Smooth muscle cell (in vitro differentiated cells): ENCODE measurements around the gene LRRC26. TPM values are rescaled to one million over a fixed set of nuclear protein-coding genes. Genes with fewer than 3 reads are reported as not detected.

ENCODE experiments used
- DNase-seq: peaks from one replicate; lab custom pipeline; 2025; ENCODE audit not compliant: unreplicated experiment; lab: John Stamatoyannopoulos, UW
- H2AFZ ChIP-seq: fragments of 200-600 bp; sonication (generic); 2 replicates; pipeline ENCODE4 v1.6.0; 2016; ENCODE audit warnings: antibody characterized with exemption, low read depth, mild to moderate bottlenecking
- H3F3A ChIP-seq: fragments of 200-600 bp; sonication (generic); 2 replicates; pipeline ENCODE4 v1.6.0; 2017; ENCODE audit warnings: antibody characterized with exemption, low read depth
- H3K27ac ChIP-seq: fragments of 200-600 bp; sonication (generic); 2 replicates; pipeline ENCODE4 v1.5.1; 2016; ENCODE audit warnings: low read depth, mild to moderate bottlenecking
- H3K27me3 ChIP-seq: fragments of 200-600 bp; sonication (generic); 2 replicates; pipeline ENCODE4 v1.6.1; 2016; ENCODE audit warnings: low read depth, mild to moderate bottlenecking
- H3K36me3 ChIP-seq: fragments of 200-600 bp; sonication (generic); 2 replicates; pipeline ENCODE4 v1.5.1; 2016; ENCODE audit warnings: low read depth
- H3K4me1 ChIP-seq: fragments of 200-600 bp; sonication (generic); 2 replicates; pipeline ENCODE4 v1.5.1; 2016; ENCODE audit warnings: low read depth
- H3K4me2 ChIP-seq: fragments of 200-600 bp; sonication (generic); 2 replicates; pipeline ENCODE4 v1.6.0; 2016; ENCODE audit warnings: mild to moderate bottlenecking
- H3K4me3 ChIP-seq: fragments of 200-600 bp; sonication (generic); 2 replicates; pipeline ENCODE4 v1.5.1; 2016; ENCODE audit warnings: mild to moderate bottlenecking
- H3K79me2 ChIP-seq: fragments of 200-600 bp; sonication (generic); 2 replicates; pipeline ENCODE4 v1.6.0; 2016; ENCODE audit warnings: low read depth, mild to moderate bottlenecking
- H3K9ac ChIP-seq: fragments of 200-600 bp; sonication (generic); 2 replicates; pipeline ENCODE4 v1.6.0; 2016; ENCODE audit warnings: low read depth
- H3K9me3 ChIP-seq: fragments of 200-600 bp; sonication (generic); replicated peaks from 2 replicates; pipeline ENCODE4 v1.5.1; 2016; ENCODE audit warnings: low read depth
- H4K20me1 ChIP-seq: fragments of 200-600 bp; sonication (generic); 2 replicates; pipeline ENCODE4 v1.6.0; 2016; ENCODE audit warnings: low read depth
- WGBS: methylation state at CpG from one replicate; pipeline ENCODE4 v1.1.7; 2016; ENCODE audit warnings: low lambda C conversion rate; 5-methylcytosine and 5-hydroxymethylcytosine counted together
- polyA plus RNA-seq: library from polyadenylated mRNA; unstranded; fragments of >200 nt; fragmentation: Nextera tagmentation; extraction: Ambion mirVana; gene quantifications from 2 replicates; pipeline ENCODE4 v1.2.1, GENCODE V29; 2016
- total RNA-seq: library from RNA; depleted of rRNA; stranded (reverse); fragments of >200 nt; gene quantifications from 2 replicates; pipeline ENCODE4 v1.2.3, GENCODE V29; 2014
- TF ChIP-seq, protein P1 (sequence below): fragments of 200-600 bp; sonication (generic); IDR thresholded peaks from 2 replicates; pipeline ENCODE4 v1.5.1; 2017; ENCODE audit warnings: borderline replicate concordance, mild to moderate bottlenecking, antibody characterized with exemption; ENCODE audit not compliant: insufficient read depth, poor library complexity, severe bottlenecking

LRRC26 gene
- total and polyA plus RNA-seq, 2 experiments from 2014 or later: not detected

DNA sequence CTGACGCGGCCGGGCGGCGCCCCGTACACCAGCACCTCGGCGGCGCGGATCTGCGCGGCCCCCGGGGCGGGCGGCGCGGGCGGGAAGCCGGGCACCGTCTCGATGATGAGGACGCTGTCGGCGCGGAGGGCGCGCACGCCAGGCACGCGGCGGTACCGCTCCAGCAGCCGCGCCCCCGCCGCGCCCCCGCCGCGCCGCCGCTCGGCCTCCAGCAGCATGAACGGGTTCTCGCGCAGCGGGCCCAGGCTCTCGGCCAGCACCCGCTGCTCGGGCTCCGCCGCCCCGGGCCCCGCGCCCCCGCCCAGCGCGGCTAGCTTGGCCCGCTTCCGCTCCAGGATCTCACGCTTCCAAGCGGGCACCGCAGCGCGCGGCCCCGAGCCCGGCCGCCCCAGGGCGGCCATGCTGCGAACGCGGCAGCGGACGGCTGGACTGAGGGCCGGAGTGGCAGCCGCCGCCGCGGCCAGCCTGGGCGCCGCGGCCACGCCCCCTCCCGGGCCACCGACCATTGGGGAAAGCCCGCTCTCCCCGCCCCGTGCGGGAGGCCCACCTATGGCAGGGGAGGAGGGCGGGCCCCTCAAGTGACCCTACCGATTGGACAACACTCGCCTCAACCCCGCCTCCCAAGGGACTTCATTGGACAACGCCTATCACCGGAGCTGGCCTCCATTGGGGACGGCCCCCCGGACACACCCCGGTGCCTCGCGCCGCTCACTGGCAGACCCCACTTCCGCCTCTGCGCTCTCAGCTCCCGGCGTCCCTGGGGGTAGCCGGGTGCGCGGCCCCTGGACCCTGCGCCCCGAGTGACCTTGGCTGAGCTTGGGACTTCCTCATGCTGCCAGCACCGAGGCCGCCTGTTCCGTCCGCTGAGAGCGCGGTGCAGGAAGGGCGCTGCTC lies 30.7 kb upstream of the LRRC26 start, which contains the start of gene TPRN:
Gene TPRN (minus strand): TSS at position 431 of the 894 bp plus-strand sequence. CDS start 30 bp downstream, at position 401.
- Histone ChIP-seq H3K9ac (peak within 1 kb of the TSS; percentile 65), H3K4me3 (peak within 1 kb of the TSS; percentile 70), H3K9me3 (no peaks in the 10 kb centered on the region), H3K79me2 (peaks cover 58% of the 10 kb centered on the region), H3K27me3 (no peaks in the 10 kb centered on the region), H3K27ac (peak within 1 kb of the TSS; percentile 13), H3K4me2 (peak within 1 kb of the TSS; percentile 94), H3K4me1 (peaks cover 30% of the 10 kb centered on the region), H3K36me3 (no peaks in the 10 kb centered on the region), H4K20me1 (peaks cover 43% of the 10 kb centered on the region), H2AFZ (peak within 1 kb of the TSS; percentile 23), H3F3A (no peaks in the 10 kb centered on the region)
- TF ChIP-seq, protein P1, sequence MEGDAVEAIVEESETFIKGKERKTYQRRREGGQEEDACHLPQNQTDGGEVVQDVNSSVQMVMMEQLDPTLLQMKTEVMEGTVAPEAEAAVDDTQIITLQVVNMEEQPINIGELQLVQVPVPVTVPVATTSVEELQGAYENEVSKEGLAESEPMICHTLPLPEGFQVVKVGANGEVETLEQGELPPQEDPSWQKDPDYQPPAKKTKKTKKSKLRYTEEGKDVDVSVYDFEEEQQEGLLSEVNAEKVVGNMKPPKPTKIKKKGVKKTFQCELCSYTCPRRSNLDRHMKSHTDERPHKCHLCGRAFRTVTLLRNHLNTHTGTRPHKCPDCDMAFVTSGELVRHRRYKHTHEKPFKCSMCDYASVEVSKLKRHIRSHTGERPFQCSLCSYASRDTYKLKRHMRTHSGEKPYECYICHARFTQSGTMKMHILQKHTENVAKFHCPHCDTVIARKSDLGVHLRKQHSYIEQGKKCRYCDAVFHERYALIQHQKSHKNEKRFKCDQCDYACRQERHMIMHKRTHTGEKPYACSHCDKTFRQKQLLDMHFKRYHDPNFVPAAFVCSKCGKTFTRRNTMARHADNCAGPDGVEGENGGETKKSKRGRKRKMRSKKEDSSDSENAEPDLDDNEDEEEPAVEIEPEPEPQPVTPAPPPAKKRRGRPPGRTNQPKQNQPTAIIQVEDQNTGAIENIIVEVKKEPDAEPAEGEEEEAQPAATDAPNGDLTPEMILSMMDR: no peak
- 2% methylated on average over 86 of the region's 118 CpGs for WGBS
- peak; percentile 92 for DNase-seq

DNA sequence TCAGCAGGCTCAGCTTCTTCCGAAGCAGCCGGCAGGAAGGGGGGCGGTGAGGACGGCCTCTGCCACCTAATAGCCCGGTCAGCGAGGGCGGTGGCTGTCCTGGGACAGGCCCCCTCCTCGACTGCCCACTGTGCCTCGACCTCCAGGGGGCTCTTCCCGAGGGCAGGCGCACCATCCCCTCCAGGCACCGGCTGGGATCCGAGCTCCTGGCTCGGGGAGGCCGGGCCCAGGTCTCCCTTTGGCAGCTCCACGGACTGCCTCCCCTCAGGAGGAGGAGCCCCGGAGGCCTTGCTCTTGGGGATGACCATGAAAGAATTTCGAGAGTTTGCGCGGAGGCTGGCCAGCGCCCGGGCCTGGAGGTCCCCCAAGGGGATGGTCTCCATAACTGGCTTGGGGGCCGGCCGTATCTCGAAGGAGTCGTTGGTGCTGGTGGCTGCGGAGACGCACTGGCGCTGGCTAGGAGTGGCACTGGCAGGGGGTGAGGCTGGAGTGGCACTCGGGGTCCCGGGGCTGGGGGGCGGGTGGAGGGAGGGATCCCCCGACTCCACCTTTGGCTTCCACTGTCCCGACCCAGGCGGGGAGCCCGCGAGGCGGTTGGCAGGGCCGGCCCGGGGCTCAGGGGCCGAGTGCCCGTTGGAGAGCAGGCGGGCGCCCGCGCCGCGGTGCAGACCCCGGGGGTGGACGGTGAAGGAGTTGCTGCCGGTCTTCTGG lies 29.7 kb upstream of the LRRC26 start:
- H2AFZ ChIP-seq: no peak overlapping the region
- no peaks in the 10 kb centered on the region for H3F3A ChIP-seq
- H3K4me2 ChIP-seq: peak overlapping the region; percentile 86
- peaks cover 56% of the 10 kb centered on the region for H3K79me2 ChIP-seq
- H3K36me3 ChIP-seq: no peaks in the 10 kb centered on the region
- WGBS: 14% methylated on average over 45 of the region's 51 CpGs
- peak overlapping the region; percentile 17 for H3K9ac ChIP-seq
- H4K20me1 ChIP-seq: peaks cover 53% of the 10 kb centered on the region
- no peaks in the 10 kb centered on the region for H3K9me3 ChIP-seq
- TF ChIP-seq, protein P1: no peak
- H3K4me3 ChIP-seq: peak overlapping the region; percentile 59
- H3K4me1 ChIP-seq: peaks cover 26% of the 10 kb centered on the region
- no peak overlapping the region for H3K27ac ChIP-seq
- no peaks in the 10 kb centered on the region for H3K27me3 ChIP-seq
- DNase-seq: no peak

DNA sequence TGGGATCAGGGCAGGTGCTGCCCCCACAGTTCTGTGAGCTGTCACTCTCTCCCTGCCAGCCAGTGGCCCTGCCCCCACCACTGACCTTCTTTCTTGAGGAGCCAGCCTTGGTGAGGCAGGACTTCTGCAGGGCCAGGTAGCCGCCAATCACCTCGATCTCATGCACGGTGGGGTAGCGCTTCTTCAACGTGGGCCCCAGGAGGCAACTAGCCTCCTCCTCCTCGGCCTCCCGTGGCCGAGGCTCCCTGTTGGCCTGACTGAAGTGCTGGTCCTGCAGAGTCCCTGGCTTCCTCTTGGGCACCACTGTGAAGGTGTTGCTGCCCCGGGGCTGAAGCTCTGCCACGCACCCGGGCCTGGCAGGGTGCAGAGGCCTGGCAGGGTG lies 29.0 kb upstream of the LRRC26 start:
- Histone ChIP-seq H3K36me3 (no peaks in the 10 kb centered on the region), H3K4me2 (peak overlapping the region; percentile 86), H4K20me1 (peaks cover 59% of the 10 kb centered on the region), H3K4me1 (peaks cover 22% of the 10 kb centered on the region), H3K27me3 (no peaks in the 10 kb centered on the region), H3K9ac (peak overlapping the region; percentile 17), H3K27ac (no peak overlapping the region), H3F3A (no peaks in the 10 kb centered on the region), H3K9me3 (no peaks in the 10 kb centered on the region), H2AFZ (no peak overlapping the region), H3K4me3 (peak overlapping the region; percentile 59), H3K79me2 (peaks cover 56% of the 10 kb centered on the region)
- TF ChIP-seq, protein P1: no peak
- DNase-seq: no peak
- WGBS: 77% methylated on average over 11 of the region's 11 CpGs
